GM12878 (cell line): ENCODE results near the gene RAPGEF3. TPM values are rescaled to one million over a fixed set of nuclear protein-coding genes. Genes with fewer than 3 reads are reported as not detected.
A peak's percentile ranks its signal among the peaks of the same experiment; 100 is the strongest.

Source experiments
- ATAC-seq: fragments of 200-7000 bp; cut with Tn5 transposase; 3 replicates; pipeline ENCODE4 v1.9.1; 2020; ENCODE audit warnings: mild to moderate bottlenecking, moderate library complexity
- BruUV-seq: library from RNA; stranded (reverse); fragments of 400-500 nt; replicated peaks from 2 replicates; lab custom pipeline; 2021; lab: Mats Ljungman, UMichigan
- CTCF ChIA-PET: fragments of 300-600 bp; sonication (Branson Sonifier 250); formaldehyde crosslinking; extraction: SDS; loops from one replicate; lab custom pipeline; 2021; ENCODE audit warnings: inconsistent platforms; lab: Yijun Ruan, JAX
- POLR2A ChIA-PET: fragments of 350-600 bp; formaldehyde crosslinking; extraction: SDS; loops from one replicate; lab custom pipeline; 2021; ENCODE audit warnings: inconsistent platforms; lab: Charles Lee
- RAD21 ChIA-PET: fragments of 300-600 bp; sonication (Branson Sonifier 250); formaldehyde crosslinking; loops from one replicate; lab custom pipeline; 2023; ENCODE audit warnings: antibody characterized with exemption; ENCODE audit not compliant: unreplicated experiment; lab: Charles Lee
- SMC1A ChIA-PET: fragments of 300-600 bp; sonication (Branson Sonifier 250); formaldehyde crosslinking; loops from one replicate; lab custom pipeline; 2023; ENCODE audit not compliant: unreplicated experiment, uncharacterized antibody; lab: Charles Lee
- DNase-seq: peaks from one replicate; pipeline ENCODE4 v3.0.0-alpha.2; 2011; ENCODE audit warnings: low read depth, low spot score
- FAIRE-seq: peaks from 3 replicates; lab custom pipeline; 2011; peaks lifted over from hg19 to GRCh38; lab: Jason Lieb, UNC
- H2AFZ ChIP-seq: 2 replicates; pipeline ENCODE4 v1.6.0; 2011; ENCODE audit warnings: low read depth, low read length, control low read depth; ENCODE audit not compliant: control insufficient read depth
- H3K27ac ChIP-seq: 2 replicates; pipeline ENCODE4 v1.5.1; 2011; ENCODE audit warnings: control low read depth; ENCODE audit not compliant: control insufficient read depth, insufficient read depth
- H3K27me3 ChIP-seq, 2 experiments: replicated peaks in 1 of 2; 2 replicates each; pipeline versions ENCODE4 v1.6.0 to v1.6.1; 2011; ENCODE audit warnings: low read length in 1 of 2; ENCODE audit not compliant: control insufficient read depth in 2 of 2, insufficient read depth in 2 of 2
- H3K36me3 ChIP-seq, 2 experiments: 2 replicates each; pipeline ENCODE4 v1.5.1; 2011; ENCODE audit warnings: low read length in 1 of 2; ENCODE audit not compliant: control insufficient read depth in 2 of 2, insufficient read depth in 2 of 2
- H3K4me1 ChIP-seq: 2 replicates; pipeline ENCODE4 v1.6.1; 2011; ENCODE audit warnings: mild to moderate bottlenecking, low read length, moderate library complexity, mixed read lengths; ENCODE audit not compliant: control insufficient read depth, insufficient read depth
- H3K4me2 ChIP-seq: 2 replicates; pipeline ENCODE4 v1.6.0; 2011; ENCODE audit warnings: control low read depth; ENCODE audit not compliant: control insufficient read depth, insufficient read depth
- H3K4me3 ChIP-seq: fragments of 200-600 bp; sonication (generic); 2 replicates; pipeline ENCODE4 v1.5.1; 2016
- H3K79me2 ChIP-seq: 2 replicates; pipeline ENCODE4 v1.6.0; 2011; ENCODE audit warnings: low read length; ENCODE audit not compliant: control insufficient read depth, insufficient read depth
- H3K9ac ChIP-seq: 2 replicates; pipeline ENCODE4 v1.8.0; 2011; ENCODE audit warnings: low read length, control low read depth, mixed read lengths; ENCODE audit not compliant: control insufficient read depth, insufficient read depth
- H3K9me3 ChIP-seq: replicated peaks from 3 replicates; pipeline ENCODE4 v1.5.1; 2011; ENCODE audit warnings: mild to moderate bottlenecking, low read length; ENCODE audit not compliant: control insufficient read depth, insufficient read depth
- H4K20me1 ChIP-seq: 2 replicates; pipeline ENCODE4 v1.6.0; 2011; ENCODE audit not compliant: control insufficient read depth, insufficient read depth
- BHLHE40 ChIP-seq, 2 experiments: fragments of 450-650 bp in 1 of 2; IDR thresholded peaks; 2 replicates each; pipeline ENCODE4 v1.6.1; 2011 to 2017; ENCODE audit warnings: low read depth in 2 of 2, borderline replicate concordance in 1 of 2, improper control_type of control experiment in 1 of 2, low read length in 1 of 2, mild to moderate bottlenecking in 1 of 2
- PAX5 ChIP-seq: IDR thresholded peaks from 2 replicates; pipeline ENCODE4 v1.6.1; 2011; ENCODE audit warnings: low read depth, low read length, borderline replicate concordance
- SMAD5 ChIP-seq: IDR thresholded peaks from 2 replicates; pipeline ENCODE4 v1.6.1; 2016; ENCODE audit warnings: antibody characterized with exemption, low read depth
- SMC3 ChIP-seq: IDR thresholded peaks from 2 replicates; pipeline ENCODE4 v1.6.1; 2011; ENCODE audit warnings: low read length, improper control_type of control experiment, borderline replicate concordance
- TAF1 ChIP-seq: IDR thresholded peaks from 2 replicates; pipeline ENCODE4 v1.6.1; 2011; ENCODE audit warnings: mild to moderate bottlenecking, low read depth, low read length, borderline replicate concordance
- TCF7 ChIP-seq: IDR thresholded peaks from 2 replicates; pipeline ENCODE4 v1.6.1; 2014; ENCODE audit warnings: antibody characterized with exemption, borderline replicate concordance
- ZNF384 ChIP-seq: IDR thresholded peaks from 2 replicates; pipeline ENCODE4 v1.6.1; 2012; ENCODE audit warnings: low read depth, mild to moderate bottlenecking, low read length, improper control_type of control experiment, borderline replicate concordance
- WGBS: methylation state at CpG from one replicate; pipeline ENCODE4 v1.1.6; 2016; ENCODE audit warnings: low lambda C conversion rate; ENCODE audit not compliant: insufficient replicate concordance, insufficient coverage; ENCODE audit errors: missing lambda C conversion rate; 5-methylcytosine and 5-hydroxymethylcytosine counted together
- in situ Hi-C: fragments of 300-500 bp; cut with MboI; formaldehyde crosslinking; loops from 9 replicates; pipeline ENCODE4 v1.14.3; 2018; ENCODE audit warnings: mixed read lengths
- intact Hi-C: fragments of 100-400 bp; cut with micrococcal nuclease; formaldehyde crosslinking; loops from one replicate; pipeline ENCODE4 v1.14.2; 2022; ENCODE audit not compliant: unreplicated experiment
- polyA plus RNA-seq, 11 experiments: library from polyadenylated mRNA; depleted of rRNA in 4 of 11; unstranded in 6 of 11; stranded (reverse) in 5 of 11; fragments of >200 nt; fragmentation: Nextera tagmentation in 4 of 11; fragmentation: Illumina TruSeq in 1 of 11; extraction: Ambion mirVana in 4 of 11; extraction: Trizol in 1 of 11; gene quantifications; 1 replicate in 1 of 11; 2 replicates in 10 of 11; pipeline versions ENCODE4 v1.2.1 to v1.2.3, GENCODE V29; 2011 to 2016; ENCODE audit warnings: inconsistent platforms in 2 of 11, missing spikeins in 2 of 11, low read depth in 1 of 11
- total RNA-seq, 4 experiments: library from RNA; depleted of rRNA in 3 of 4; stranded (reverse); fragments of >200 nt in 3 of 4; fragmentation: Illumina TruSeq in 1 of 4; extraction: Trizol in 1 of 4; gene quantifications; 2 replicates each; pipeline versions ENCODE4 v1.2.1 to v1.2.3, GENCODE V29; 2013 to 2021
- TF ChIP-seq, protein P1 (sequence below): IDR thresholded peaks from 2 replicates; pipeline ENCODE4 v1.6.1; 2011; ENCODE audit warnings: borderline replicate concordance, low read depth, mild to moderate bottlenecking, moderate library complexity, mixed read lengths, low read length; ENCODE audit not compliant: insufficient read depth; ENCODE audit errors: extremely low read length
- TF ChIP-seq, protein P2 (sequence below): fragments of 450-650 bp; IDR thresholded peaks from 2 replicates; pipeline ENCODE4 v1.6.1; 2018; ENCODE audit warnings: borderline replicate concordance, mild to moderate bottlenecking; ENCODE audit not compliant: partially characterized antibody
- TF ChIP-seq, protein P3 (sequence below): IDR thresholded peaks from 2 replicates; pipeline ENCODE4 v1.6.1; 2011; ENCODE audit warnings: low read depth, mild to moderate bottlenecking, low read length, moderate library complexity, borderline replicate concordance; ENCODE audit errors: extremely low read depth

Gene RAPGEF3
- total and polyA plus RNA-seq, 10 of the 15 experiments (the other 5 are each of a cell fraction or from before 2014, with no cell fraction given): 0.02 to 0.92 (median 0.31) TPM; not detected in 2

DNA sequence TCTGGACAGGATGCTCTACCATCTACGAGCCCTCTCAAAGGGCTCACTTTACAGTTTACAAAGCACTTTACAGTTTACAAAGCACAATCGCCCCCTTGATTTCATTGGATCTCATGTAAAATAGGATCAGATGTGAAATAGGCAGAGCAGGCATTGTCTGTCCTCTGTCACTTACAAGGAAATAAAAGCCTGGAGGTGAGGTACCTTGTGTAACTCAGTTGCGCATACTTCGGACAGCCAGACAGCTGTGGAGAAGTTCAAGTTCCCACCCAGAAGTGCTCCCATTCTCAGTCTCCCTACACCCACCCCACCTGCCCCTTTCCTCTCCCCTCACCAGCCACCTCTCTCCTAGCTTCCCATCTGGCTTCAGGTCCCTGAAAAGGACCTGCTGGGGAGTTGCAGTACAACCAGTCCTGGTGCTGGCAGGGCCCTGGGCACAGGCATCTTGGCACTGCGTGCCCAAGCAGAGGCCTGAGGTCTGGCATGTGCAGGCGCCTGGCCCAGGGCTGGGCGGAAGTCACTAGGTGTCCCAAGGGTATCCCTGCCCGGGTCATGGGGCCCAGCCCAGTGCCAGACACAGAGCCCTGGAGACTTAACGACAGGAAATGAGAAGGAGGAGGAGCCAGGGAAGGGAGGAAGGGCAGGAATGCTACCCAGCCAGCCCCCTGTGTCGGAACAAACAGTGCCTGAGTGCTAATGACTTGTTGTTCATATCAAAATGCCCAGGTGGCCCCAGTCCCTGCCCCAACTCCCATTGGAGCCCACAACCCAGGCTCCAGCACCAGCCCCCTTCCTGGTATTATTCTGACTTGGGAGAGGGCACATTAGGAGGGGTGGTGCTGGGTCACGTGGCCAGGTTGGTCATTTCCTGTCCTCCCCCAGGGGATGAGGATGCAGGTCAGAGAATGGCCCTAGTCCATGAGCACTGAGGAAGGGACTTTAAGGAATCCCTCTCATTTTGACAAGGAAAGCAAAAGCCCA, 5.4 kb downstream of the RAPGEF3 start:
- Histone ChIP-seq H4K20me1 (no peaks in the 10 kb centered on the region), H3K9ac (no peak overlapping the region), H3K27me3 (no peaks in the 10 kb centered on the region), H3K4me3 (no peak overlapping the region), H3K27ac (no peak overlapping the region), H2AFZ (peak overlapping the region; percentile 1), H3K4me1 (peaks cover 40% of the 10 kb centered on the region), H3K9me3 (no peaks in the 10 kb centered on the region), H3K36me3 (no peaks in the 10 kb centered on the region), H3K79me2 (no peaks in the 10 kb centered on the region), H3K4me2 (peak overlapping the region; percentile 26; the same call in 1 of the 2 replicates)
- intact Hi-C loops (no loop called here), in situ Hi-C loops (no loop called here)
- ChIA-PET CTCF (interaction anchor here (1.1 to 14.5 kb wide), 7 partner anchors 9 to 37 kb away, joined by 3 to 507 read pairs (median 18); partner anchors contain the start of gene SLC48A1), RAD21 (interaction anchor here (1.7 to 12.6 kb wide), 3 partner anchors 11 to 47 kb away, joined by 5 to 237 read pairs (median 83); partner anchors contain the start of genes RPAP3 and SLC48A1), POLR2A (interaction anchor here (2.4 kb wide), 1 partner anchor 9 kb away, joined by 14 read pairs; no protein-coding TSS in a partner anchor), SMC1A (interaction anchor here (2.2 to 12.2 kb wide), 5 partner anchors 9 to 39 kb away, joined by 6 to 277 read pairs (median 15); no protein-coding TSS in a partner anchor)
- WGBS: 58% methylated on average over 11 of the region's 11 CpGs
- no peak for TF ChIP-seq TAF1
- no peak for TF ChIP-seq SMAD5
- TF ChIP-seq, protein P1, sequence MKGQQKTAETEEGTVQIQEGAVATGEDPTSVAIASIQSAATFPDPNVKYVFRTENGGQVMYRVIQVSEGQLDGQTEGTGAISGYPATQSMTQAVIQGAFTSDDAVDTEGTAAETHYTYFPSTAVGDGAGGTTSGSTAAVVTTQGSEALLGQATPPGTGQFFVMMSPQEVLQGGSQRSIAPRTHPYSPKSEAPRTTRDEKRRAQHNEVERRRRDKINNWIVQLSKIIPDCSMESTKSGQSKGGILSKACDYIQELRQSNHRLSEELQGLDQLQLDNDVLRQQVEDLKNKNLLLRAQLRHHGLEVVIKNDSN: peak; percentile 69
- no peak for TF ChIP-seq PAX5
- TF ChIP-seq SMC3: no peak
- no peak for TF ChIP-seq TCF7
- TF ChIP-seq ZNF384: no peak
- TF ChIP-seq, protein P2, sequence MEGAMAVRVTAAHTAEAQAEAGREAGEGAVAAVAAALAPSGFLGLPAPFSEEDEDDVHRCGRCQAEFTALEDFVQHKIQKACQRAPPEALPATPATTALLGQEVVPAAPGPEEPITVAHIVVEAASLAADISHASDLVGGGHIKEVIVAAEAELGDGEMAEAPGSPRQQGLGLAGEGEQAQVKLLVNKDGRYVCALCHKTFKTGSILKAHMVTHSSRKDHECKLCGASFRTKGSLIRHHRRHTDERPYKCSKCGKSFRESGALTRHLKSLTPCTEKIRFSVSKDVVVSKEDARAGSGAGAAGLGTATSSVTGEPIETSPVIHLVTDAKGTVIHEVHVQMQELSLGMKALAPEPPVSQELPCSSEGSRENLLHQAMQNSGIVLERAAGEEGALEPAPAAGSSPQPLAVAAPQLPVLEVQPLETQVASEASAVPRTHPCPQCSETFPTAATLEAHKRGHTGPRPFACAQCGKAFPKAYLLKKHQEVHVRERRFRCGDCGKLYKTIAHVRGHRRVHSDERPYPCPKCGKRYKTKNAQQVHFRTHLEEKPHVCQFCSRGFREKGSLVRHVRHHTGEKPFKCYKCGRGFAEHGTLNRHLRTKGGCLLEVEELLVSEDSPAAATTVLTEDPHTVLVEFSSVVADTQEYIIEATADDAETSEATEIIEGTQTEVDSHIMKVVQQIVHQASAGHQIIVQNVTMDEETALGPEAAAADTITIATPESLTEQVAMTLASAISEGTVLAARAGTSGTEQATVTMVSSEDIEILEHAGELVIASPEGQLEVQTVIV: no peak
- TF ChIP-seq, protein P3, sequence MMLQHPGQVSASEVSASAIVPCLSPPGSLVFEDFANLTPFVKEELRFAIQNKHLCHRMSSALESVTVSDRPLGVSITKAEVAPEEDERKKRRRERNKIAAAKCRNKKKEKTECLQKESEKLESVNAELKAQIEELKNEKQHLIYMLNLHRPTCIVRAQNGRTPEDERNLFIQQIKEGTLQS: no peak
- peak in 1 of 2 experiments; percentile 38; a peak in 1 of 4 replicates for TF ChIP-seq BHLHE40 (IDR thresholded peaks at IDR 0.05; ENCODE audit: borderline replicate concordance in 1 of 2, low read depth in 2 of 2, low read length in 1 of 2)
- BruUV-seq: no TSS peak
- no peak for ATAC-seq
- DNase-seq: no peak
- no peak for FAIRE-seq
